OCI-LY7 (cell line): Measurements from ENCODE around the gene SCNN1B. TPM values are rescaled to one million over a fixed set of nuclear protein-coding genes. Genes with fewer than 3 reads are reported as not detected.

Experiments used
- BruUV-seq: library from RNA; stranded (reverse); fragments of 400-500 nt; replicated peaks from 2 replicates; lab custom pipeline; 2021; lab: Mats Ljungman, UMichigan
- CTCF ChIA-PET: fragments of 300-600 bp; sonication (Branson Sonifier 250); formaldehyde crosslinking; loops from one replicate; lab custom pipeline; 2022; ENCODE audit warnings: antibody characterized with exemption; ENCODE audit not compliant: unreplicated experiment; lab: Charles Lee
- POLR2A ChIA-PET: fragments of 300-600 bp; sonication (Branson Sonifier 250); formaldehyde crosslinking; loops from one replicate; lab custom pipeline; 2022; ENCODE audit warnings: antibody characterized with exemption; lab: Charles Lee
- DNase-seq: peaks from one replicate; pipeline ENCODE4 v3.0.0-alpha.2; 2015; ENCODE audit warnings: low spot score
- H2AFZ ChIP-seq: fragments of 200-600 bp; sonication (generic), shearing (Covaris generic); 2 replicates; pipeline ENCODE4 v1.6.1; 2014; ENCODE audit warnings: mild to moderate bottlenecking, antibody characterized with exemption, low read length, moderate library complexity
- H3K27ac ChIP-seq: fragments of 200-600 bp; sonication (generic); 2 replicates; pipeline ENCODE4 v1.5.1; 2014; ENCODE audit warnings: mixed run types, low read depth, mild to moderate bottlenecking, moderate library complexity, low read length, inconsistent platforms; ENCODE audit not compliant: poor library complexity, severe bottlenecking
- H3K36me3 ChIP-seq: fragments of 200-600 bp; sonication (generic); 2 replicates; pipeline ENCODE4 v1.6.1; 2014; ENCODE audit warnings: mild to moderate bottlenecking, antibody characterized with exemption, low read length, moderate library complexity, mixed read lengths; ENCODE audit not compliant: insufficient read depth
- H3K4me1 ChIP-seq: fragments of 200-600 bp; sonication (generic); 2 replicates; pipeline ENCODE4 v1.5.1; 2014; ENCODE audit warnings: mild to moderate bottlenecking, low read length; ENCODE audit not compliant: insufficient read depth, poor library complexity, severe bottlenecking
- H3K4me2 ChIP-seq: fragments of 200-600 bp; sonication (generic); 2 replicates; pipeline ENCODE4 v1.6.1; 2014; ENCODE audit warnings: mild to moderate bottlenecking, low read length
- H3K4me3 ChIP-seq: fragments of 200-600 bp; sonication (generic); 2 replicates; pipeline ENCODE4 v1.5.1; 2014; ENCODE audit warnings: mild to moderate bottlenecking, low read depth, low read length; ENCODE audit not compliant: poor library complexity, severe bottlenecking
- H3K79me2 ChIP-seq: fragments of 200-600 bp; sonication (generic); 2 replicates; pipeline ENCODE4 v1.6.1; 2016; ENCODE audit warnings: low read depth, mild to moderate bottlenecking, low read length, moderate library complexity, mixed read lengths; ENCODE audit not compliant: insufficient read depth
- H3K9me2 ChIP-seq: fragments of 200-600 bp; sonication (generic); 2 replicates; pipeline ENCODE4 v1.6.1; 2016; ENCODE audit warnings: mild to moderate bottlenecking, low read length, mixed read lengths; ENCODE audit not compliant: insufficient read depth
- H3K9me3 ChIP-seq: fragments of 200-600 bp; sonication (generic); 2 replicates; pipeline ENCODE4 v1.6.1; 2014; ENCODE audit warnings: mild to moderate bottlenecking, mixed run types, low read length, mixed read lengths
- H4K20me1 ChIP-seq: fragments of 200-600 bp; sonication (generic); 2 replicates; pipeline ENCODE4 v1.6.1; 2014; ENCODE audit warnings: mild to moderate bottlenecking, antibody characterized with exemption, low read length, moderate library complexity, mixed read lengths; ENCODE audit not compliant: insufficient read depth
- CTCF ChIP-seq: fragments of 200-600 bp; sonication (generic); conservative IDR thresholded peaks from 2 replicates; pipeline ENCODE4 v1.5.1; 2014; ENCODE audit warnings: mild to moderate bottlenecking, antibody characterized with exemption, low read length, moderate library complexity, mixed read lengths
- EZH2phosphoT487 ChIP-seq: fragments of 200-600 bp; sonication (generic); IDR thresholded peaks from 2 replicates; pipeline ENCODE4 v1.6.1; 2018; ENCODE audit warnings: low read depth, borderline replicate concordance, mild to moderate bottlenecking, mixed run types, antibody characterized with exemption, low read length, moderate library complexity, mixed read lengths
- intact Hi-C: fragments of 100-400 bp; cut with micrococcal nuclease; formaldehyde crosslinking; loops from one replicate; pipeline ENCODE4 v1.10.0; 2022; ENCODE audit not compliant: unreplicated experiment
- total RNA-seq, 2 experiments: library from RNA; depleted of rRNA in 1 of 2; stranded (reverse); fragments of >200 nt in 1 of 2; shearing (Covaris generic) in 1 of 2; gene quantifications; 2 replicates each; pipeline ENCODE4 v1.2.3, GENCODE V29; 2014 to 2022

SCNN1B gene
- total RNA-seq, 2 experiments from 2014 or later, result 0.23 TPM; not detected in 1

- CTCF ChIA-PET, result no interaction called here
- Histone ChIP-seq H3K4me3 (no peak overlapping the region), H2AFZ (no peak overlapping the region), H3K27ac (no peak overlapping the region), H3K4me2 (no peak overlapping the region), H3K9me3 (no peaks in the 10 kb centered on the region), H3K4me1 (no peaks in the 10 kb centered on the region), H4K20me1 (no peaks in the 10 kb centered on the region), H3K36me3 (0 out of 2 replicates have a peak, but pooled peaks cover 2% of the 10 kb centered on the region), H3K79me2 (no peaks in the 10 kb centered on the region), H3K9me2 (no peaks in the 10 kb centered on the region)
- TF ChIP-seq CTCF (no peak), EZH2phosphoT487 (no peak)
- no peak for DNase-seq
- intact Hi-C loops, result no loop called here
- POLR2A ChIA-PET, result no interaction called here
- BruUV-seq, result no TSS peak
These were observed 114.7 kb downstream of the SCNN1B start for GRCh38 chr16:23416816-23417215.

- Histone ChIP-seq H3K4me3 (no peak overlapping the region), H3K27ac (no peak overlapping the region), H3K9me3 (no peaks in the 10 kb centered on the region), H2AFZ (no peak overlapping the region), H3K79me2 (no peaks in the 10 kb centered on the region), H3K4me2 (no peak overlapping the region), H3K9me2 (no peaks in the 10 kb centered on the region), H3K4me1 (no peaks in the 10 kb centered on the region), H4K20me1 (no peaks in the 10 kb centered on the region), H3K36me3 (no peaks in the 10 kb centered on the region; the same call in 1 of the 2 replicates)
- ChIA-PET CTCF (interaction anchor here (1.2 kb wide), 1 partner anchor 14 kb away, joined by 3 read pairs; no protein-coding TSS in a partner anchor), POLR2A (interaction anchor here (0.7 kb wide), 1 partner anchor 236 kb away, joined by 3 read pairs; no protein-coding TSS in a partner anchor)
- intact Hi-C loops, result no loop called here
- no TSS peak for BruUV-seq
- TF ChIP-seq CTCF (no peak), EZH2phosphoT487 (no peak)
- no peak for DNase-seq
These were observed 117.9 kb downstream of the SCNN1B start for GRCh38 chr16:23420011-23420410.

GRCh38 chr16:23423496-23424049, 121.5 kb downstream of the SCNN1B start:
- Histone ChIP-seq H4K20me1 (no peaks in the 10 kb centered on the region), H3K9me2 (no peaks in the 10 kb centered on the region), H3K4me3 (no peak overlapping the region), H3K79me2 (no peaks in the 10 kb centered on the region), H3K27ac (no peak overlapping the region), H3K4me1 (no peaks in the 10 kb centered on the region), H3K9me3 (no peaks in the 10 kb centered on the region), H2AFZ (no peak overlapping the region), H3K4me2 (no peak overlapping the region), H3K36me3 (peaks cover 7% of the 10 kb centered on the region)
- DNase-seq, result no peak
- TF ChIP-seq CTCF (no peak), EZH2phosphoT487 (no peak)
- intact Hi-C loops, result no loop called here
- ChIA-PET CTCF (interaction anchor here (0.6 kb wide), 1 partner anchor 1089 kb away, joined by 3 read pairs; no protein-coding TSS in a partner anchor), POLR2A (interaction anchor here (0.7 kb wide), 2 partner anchors 114 to 240 kb away, joined by 3 read pairs; no protein-coding TSS in a partner anchor)
- BruUV-seq, result no TSS peak
